Lung (tissue), 12 donors: ENCODE results near the gene CPN1. TPM values are rescaled to one million over a fixed set of nuclear protein-coding genes. Genes with fewer than 3 reads are reported as not detected.
A peak's percentile ranks its signal among the peaks of the same experiment; 100 is the strongest.

Experiments used
- ATAC-seq: fragments of 200-7000 bp; cut with Tn5 transposase; one replicate; pipeline ENCODE4 v1.9.1; 2020; ENCODE audit warnings: moderate number of reproducible peaks; ENCODE audit not compliant: insufficient read depth, low FRiP score
- DNase-seq, 3 donors: peaks; one replicate each; pipeline ENCODE4 v3.0.0-alpha.2; 2013 to 2017
- H3K27ac ChIP-seq, 2 donors: one replicate each; pipeline ENCODE4 v1.5.1; 2013; ENCODE audit warnings: mild to moderate bottlenecking in 2 of 2, moderate library complexity in 2 of 2, control low read depth in 1 of 2, inconsistent platforms in 1 of 2, low read depth in 1 of 2, low read length in 1 of 2
- H3K27me3 ChIP-seq, 3 donors: one replicate each; pipeline ENCODE4 v1.5.1; 2013; ENCODE audit warnings: low read length in 2 of 3; ENCODE audit not compliant: control insufficient read depth in 3 of 3, insufficient read depth in 3 of 3
- H3K36me3 ChIP-seq, 4 donors: one replicate each; pipeline ENCODE4 v1.5.1; 2013; ENCODE audit warnings: low read length in 4 of 4, mild to moderate bottlenecking in 1 of 4, moderate library complexity in 1 of 4; ENCODE audit not compliant: control insufficient read depth in 4 of 4, insufficient read depth in 4 of 4
- H3K4me1 ChIP-seq, 5 donors: one replicate each; pipeline ENCODE4 v1.5.1; 2013; ENCODE audit warnings: low read length in 5 of 5, mild to moderate bottlenecking in 2 of 5, moderate library complexity in 1 of 5; ENCODE audit not compliant: control insufficient read depth in 5 of 5, insufficient read depth in 5 of 5
- H3K4me3 ChIP-seq: one replicate; pipeline ENCODE4 v1.5.1; 2013; ENCODE audit warnings: mild to moderate bottlenecking, control low read depth, moderate library complexity
- H3K9ac ChIP-seq, 2 donors: one replicate each; pipeline ENCODE4 v1.5.1; 2013; ENCODE audit warnings: low read length in 2 of 2, control low read depth in 1 of 2; ENCODE audit not compliant: insufficient read depth in 1 of 2
- H3K9me3 ChIP-seq, 4 donors: one replicate each; pipeline ENCODE4 v1.5.1; 2013; ENCODE audit warnings: low read length in 3 of 4, mild to moderate bottlenecking in 1 of 4, moderate library complexity in 1 of 4; ENCODE audit not compliant: control insufficient read depth in 4 of 4, insufficient read depth in 3 of 4
- WGBS, 2 donors: extraction: QIAGEN DNeasy Blood & Tissue Kit; methylation state at CpG; one replicate each; pipeline ENCODE4 v1.1.7; 2013; 5-methylcytosine and 5-hydroxymethylcytosine counted together
- polyA plus RNA-seq, 2 donors: library from polyadenylated mRNA; stranded (reverse); fragments of 200-250 nt; gene quantifications; one replicate each; pipeline ENCODE4 v1.2.1, GENCODE V29; 2013
- total RNA-seq, 2 donors: library from RNA; depleted of rRNA in 1 of 2; stranded (reverse); fragments of >200 nt in 1 of 2; gene quantifications; one replicate each; pipeline ENCODE4 v1.2.1, GENCODE V29; 2014 to 2021
- TF ChIP-seq, protein P1 (sequence below): IDR thresholded peaks from 2 replicates; pipeline ENCODE4 v1.5.1; 2012; ENCODE audit warnings: mild to moderate bottlenecking; ENCODE audit errors: control extremely low read depth, extremely low read depth
- donor health status: control.
- donor health status: control.
- donor health status: Bipolar disorder and iron deficiency.
- donor health status: healthy.
- donor health status: DM: yes; HTN: yes; CAD: no.

Gene CPN1
- total and polyA plus RNA-seq, 4 donors: not detected

DNA sequence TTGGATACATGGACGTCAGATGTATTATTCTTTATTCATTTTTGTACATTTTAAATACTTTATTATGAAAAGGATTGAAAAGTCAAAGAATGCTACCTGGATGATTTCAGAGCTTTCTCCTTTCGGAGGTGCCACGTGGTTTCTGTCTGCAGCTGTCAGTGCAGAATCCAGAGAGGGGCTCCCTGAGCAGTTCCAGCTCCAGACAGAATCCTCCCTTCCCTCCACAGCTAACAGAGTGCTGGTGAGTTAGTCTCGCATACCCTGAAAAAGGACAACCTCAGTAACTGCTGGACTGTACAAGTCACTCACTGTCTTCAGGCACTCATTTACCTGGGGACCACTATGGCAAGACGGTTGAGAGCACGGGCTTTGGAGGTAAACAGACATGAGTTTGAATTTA, 82.8 kb downstream of the CPN1 start:
- no peak for DNase-seq
- Histone ChIP-seq H3K9ac (no peak overlapping the region), H3K4me3 (no peak overlapping the region), H3K36me3 (no peaks in the 10 kb centered on the region), H3K27me3 (no peaks in the 10 kb centered on the region), H3K4me1 (peaks cover 4 to 44% (median 14%) of the 10 kb centered on the region in 5 donors), H3K27ac (no peak overlapping the region), H3K9me3 (no peaks in the 10 kb centered on the region)
- 90 to 94% methylated on average over 6 of the region's 6 CpGs for WGBS, 2 donors
- TF ChIP-seq, protein P1, sequence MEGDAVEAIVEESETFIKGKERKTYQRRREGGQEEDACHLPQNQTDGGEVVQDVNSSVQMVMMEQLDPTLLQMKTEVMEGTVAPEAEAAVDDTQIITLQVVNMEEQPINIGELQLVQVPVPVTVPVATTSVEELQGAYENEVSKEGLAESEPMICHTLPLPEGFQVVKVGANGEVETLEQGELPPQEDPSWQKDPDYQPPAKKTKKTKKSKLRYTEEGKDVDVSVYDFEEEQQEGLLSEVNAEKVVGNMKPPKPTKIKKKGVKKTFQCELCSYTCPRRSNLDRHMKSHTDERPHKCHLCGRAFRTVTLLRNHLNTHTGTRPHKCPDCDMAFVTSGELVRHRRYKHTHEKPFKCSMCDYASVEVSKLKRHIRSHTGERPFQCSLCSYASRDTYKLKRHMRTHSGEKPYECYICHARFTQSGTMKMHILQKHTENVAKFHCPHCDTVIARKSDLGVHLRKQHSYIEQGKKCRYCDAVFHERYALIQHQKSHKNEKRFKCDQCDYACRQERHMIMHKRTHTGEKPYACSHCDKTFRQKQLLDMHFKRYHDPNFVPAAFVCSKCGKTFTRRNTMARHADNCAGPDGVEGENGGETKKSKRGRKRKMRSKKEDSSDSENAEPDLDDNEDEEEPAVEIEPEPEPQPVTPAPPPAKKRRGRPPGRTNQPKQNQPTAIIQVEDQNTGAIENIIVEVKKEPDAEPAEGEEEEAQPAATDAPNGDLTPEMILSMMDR: no peak
- no peak for ATAC-seq

DNA sequence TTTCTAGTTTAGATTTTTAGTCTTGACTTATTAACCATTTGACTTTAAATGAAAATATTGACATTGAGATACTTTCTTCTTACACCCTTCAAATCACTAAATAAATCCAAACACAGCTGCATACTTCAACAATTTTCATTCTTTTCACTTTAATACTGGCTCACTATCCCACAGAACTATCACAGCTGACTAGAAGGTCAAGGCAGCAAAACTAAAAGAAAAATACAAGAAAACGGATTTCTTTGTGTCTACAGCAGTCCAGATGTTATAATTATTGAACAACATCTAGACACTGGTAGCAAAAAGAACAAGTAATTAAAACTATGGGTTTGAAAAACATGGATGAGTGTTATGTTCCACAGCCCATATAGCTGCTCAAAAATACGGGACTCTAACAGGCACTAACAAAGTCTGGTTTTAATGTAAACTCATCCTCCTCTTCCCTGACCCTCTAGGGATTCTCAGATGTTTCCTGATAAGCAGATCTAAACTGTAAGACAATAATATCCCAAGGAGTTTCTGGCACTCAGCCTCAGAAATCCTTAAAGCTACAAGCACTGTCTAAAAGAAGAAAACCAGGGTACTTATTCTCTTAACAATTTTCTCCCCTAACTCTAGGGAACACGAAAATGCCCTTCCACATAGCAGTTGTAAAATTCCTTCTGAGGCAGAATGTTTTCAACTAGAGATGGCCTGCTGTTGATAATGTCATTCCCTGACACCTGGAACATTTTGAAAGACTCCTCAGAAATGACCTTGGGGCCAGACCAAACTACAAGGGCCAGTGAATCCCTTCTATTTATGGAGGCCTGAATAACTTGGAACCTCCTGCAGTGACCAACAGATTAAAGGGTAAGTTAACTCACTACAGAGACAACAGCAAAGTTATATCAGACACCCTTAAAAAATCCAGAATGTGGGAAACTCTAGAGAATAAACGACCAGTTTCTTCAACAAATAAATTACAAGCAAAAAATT, 84.7 kb downstream of the CPN1 start:
- Histone ChIP-seq H3K4me3 (no peak overlapping the region), H3K4me1 (peaks cover 4 to 44% (median 14%) of the 10 kb centered on the region in 5 donors), H3K27ac (peak overlapping the region in 1 of 2 donors; percentile 10), H3K36me3 (no peaks in the 10 kb centered on the region), H3K27me3 (no peaks in the 10 kb centered on the region), H3K9me3 (no peaks in the 10 kb centered on the region), H3K9ac (peak overlapping the region in 1 of 2 donors; percentile 63)
- no peak for ATAC-seq
- 44 to 73% methylated on average over 4 of the region's 4 CpGs for WGBS, 2 donors
- TF ChIP-seq, protein P1: no peak
- DNase-seq: peak in 2 of 3 donors; percentile 82 to 85

DNA sequence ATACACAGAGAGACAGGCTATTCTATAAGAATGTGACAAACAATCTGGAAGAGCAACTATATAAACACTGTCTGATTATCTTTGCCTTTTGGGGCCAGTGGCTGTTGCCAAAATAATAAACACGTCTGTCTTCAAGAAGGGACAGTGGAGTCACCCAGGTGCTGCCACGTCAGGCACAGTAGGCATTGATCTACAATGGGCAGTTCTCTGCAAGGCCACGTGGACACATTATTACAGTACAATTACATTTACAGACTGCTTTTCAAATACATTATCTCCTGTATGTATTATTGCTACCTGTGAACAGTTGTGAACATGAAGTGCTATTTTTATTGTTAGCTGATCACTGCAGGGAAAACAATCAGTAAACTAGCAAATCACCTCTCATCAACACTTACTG, 86.0 kb downstream of the CPN1 start:
- Histone ChIP-seq H3K4me3 (no peak overlapping the region), H3K27ac (no peak overlapping the region), H3K9ac (no peak overlapping the region), H3K27me3 (no peaks in the 10 kb centered on the region), H3K4me1 (peaks cover 4 to 44% (median 14%) of the 10 kb centered on the region in 5 donors), H3K9me3 (no peaks in the 10 kb centered on the region), H3K36me3 (no peaks in the 10 kb centered on the region)
- no peak for ATAC-seq
- TF ChIP-seq, protein P1: no peak
- DNase-seq: no peak
- 65 to 82% methylated on average over 3 of the region's 3 CpGs for WGBS, 2 donors
